ENCODE data around the gene CADM3. TPM values are rescaled to one million over a fixed set of nuclear protein-coding genes. Genes with fewer than 3 reads are reported as not detected.

CADM3 gene
- total RNA-seq, 1 experiment from 2014 or later, result 0.07 TPM

GRCh38 chr1:159171688-159172501 lies 480 bp downstream of the CADM3 start:
- DNase-seq (ENCODE audit: low read depth), result no peak
- in situ Hi-C loops (cut with HindIII; ENCODE audit: low pct_unique_long_range_greater_than_20kb, low sequenced_read_pairs), result no loop called here

GRCh38 chr1:159172614-159173291 lies 1.3 kb downstream of the CADM3 start:
- in situ Hi-C loops (cut with HindIII; ENCODE audit: low pct_unique_long_range_greater_than_20kb, low sequenced_read_pairs), result no loop called here
- DNase-seq (ENCODE audit: low read depth), result no peak

- in situ Hi-C loops (cut with HindIII; ENCODE audit: low pct_unique_long_range_greater_than_20kb, low sequenced_read_pairs), result no loop called here
- DNase-seq (ENCODE audit: low read depth), result no peak
Measured at GRCh38 chr1:159173320-159173719, 1.9 kb downstream of the CADM3 start.

GRCh38 chr1:159175571-159175970 lies 4.2 kb downstream of the CADM3 start:
- in situ Hi-C loops (cut with HindIII; ENCODE audit: low pct_unique_long_range_greater_than_20kb, low sequenced_read_pairs), result no loop called here
- no peak for DNase-seq (ENCODE audit: low read depth)

GRCh38 chr1:159177272-159177907 lies 6.0 kb downstream of the CADM3 start:
- DNase-seq (ENCODE audit: low read depth), result peak; percentile 74
- in situ Hi-C loops (cut with HindIII; ENCODE audit: low pct_unique_long_range_greater_than_20kb, low sequenced_read_pairs), result no loop called here

GRCh38 chr1:159179906-159180305 lies 8.5 kb downstream of the CADM3 start:
- in situ Hi-C loops (cut with HindIII; ENCODE audit: low pct_unique_long_range_greater_than_20kb, low sequenced_read_pairs), result no loop called here
- DNase-seq (ENCODE audit: low read depth), result no peak

- no peak for DNase-seq (ENCODE audit: low read depth)
- in situ Hi-C loops (cut with HindIII; ENCODE audit: low pct_unique_long_range_greater_than_20kb, low sequenced_read_pairs), result no loop called here
Measured at GRCh38 chr1:159180516-159180915, 9.1 kb downstream of the CADM3 start.

- DNase-seq (ENCODE audit: low read depth), result no peak
- in situ Hi-C loops (cut with HindIII; ENCODE audit: low pct_unique_long_range_greater_than_20kb, low sequenced_read_pairs), result no loop called here
Measured at GRCh38 chr1:159181328-159182024, 10.1 kb downstream of the CADM3 start.

GRCh38 chr1:159184201-159184600 lies 12.8 kb downstream of the CADM3 start:
- DNase-seq (ENCODE audit: low read depth), result peak; percentile 10
- in situ Hi-C loops (cut with HindIII; ENCODE audit: low pct_unique_long_range_greater_than_20kb, low sequenced_read_pairs), result no loop called here

- in situ Hi-C loops (cut with HindIII; ENCODE audit: low pct_unique_long_range_greater_than_20kb, low sequenced_read_pairs), result no loop called here
- no peak for DNase-seq (ENCODE audit: low read depth)
Measured at GRCh38 chr1:159185121-159185520, 13.7 kb downstream of the CADM3 start.

GRCh38 chr1:159187033-159187432 lies 15.6 kb downstream of the CADM3 start:
- in situ Hi-C loops (cut with HindIII; ENCODE audit: low pct_unique_long_range_greater_than_20kb, low sequenced_read_pairs), result no loop called here
- DNase-seq (ENCODE audit: low read depth), result no peak

- no peak for DNase-seq (ENCODE audit: low read depth)
- in situ Hi-C loops (cut with HindIII; ENCODE audit: low pct_unique_long_range_greater_than_20kb, low sequenced_read_pairs), result no loop called here
Measured at GRCh38 chr1:159187647-159188374, 16.4 kb downstream of the CADM3 start.

- in situ Hi-C loops (cut with HindIII; ENCODE audit: low pct_unique_long_range_greater_than_20kb, low sequenced_read_pairs), result no loop called here
- no peak for DNase-seq (ENCODE audit: low read depth)
Measured at GRCh38 chr1:159188375-159188788, 17.0 kb downstream of the CADM3 start.

- DNase-seq (ENCODE audit: low read depth), result no peak
- in situ Hi-C loops (cut with HindIII; ENCODE audit: low pct_unique_long_range_greater_than_20kb, low sequenced_read_pairs), result no loop called here
Measured at GRCh38 chr1:159190441-159190840, 19.0 kb downstream of the CADM3 start.

- no peak for DNase-seq (ENCODE audit: low read depth)
- in situ Hi-C loops (cut with HindIII; ENCODE audit: low pct_unique_long_range_greater_than_20kb, low sequenced_read_pairs), result no loop called here
Measured at GRCh38 chr1:159196543-159196942, 25.1 kb downstream of the CADM3 start.

GRCh38 chr1:159197561-159198557 lies 26.4 kb downstream of the CADM3 start:
- in situ Hi-C loops (cut with HindIII; ENCODE audit: low pct_unique_long_range_greater_than_20kb, low sequenced_read_pairs), result no loop called here
- DNase-seq (ENCODE audit: low read depth), result peak; percentile 56

- in situ Hi-C loops (cut with HindIII; ENCODE audit: low pct_unique_long_range_greater_than_20kb, low sequenced_read_pairs), result no loop called here
- DNase-seq (ENCODE audit: low read depth), result no peak
Measured at GRCh38 chr1:159199901-159200300, 28.5 kb downstream of the CADM3 start.

Measured in Caki2 (cell line).